GM13976 (cell line): ENCODE results near the gene SETX.

Experiments
- DNase-seq: peaks from one replicate; pipeline ENCODE4 v3.0.0; 2012; ENCODE audit warnings: low spot score
- in situ Hi-C: fragments of 300-500 bp; cut with MboI; formaldehyde crosslinking; loops from one replicate; pipeline ENCODE4 v1.12.0; 2022; ENCODE audit warnings: low sequenced_read_pairs, mixed read lengths, inconsistent platforms; ENCODE audit not compliant: unreplicated experiment
- TF ChIP-seq, protein P1 (sequence below): IDR thresholded peaks from 2 replicates; pipeline ENCODE4 v1.5.1; 2012; ENCODE audit warnings: borderline replicate concordance, mild to moderate bottlenecking; ENCODE audit not compliant: insufficient read depth; ENCODE audit errors: extremely low read depth, missing control alignments, control extremely low read depth

Gene SETX

DNA sequence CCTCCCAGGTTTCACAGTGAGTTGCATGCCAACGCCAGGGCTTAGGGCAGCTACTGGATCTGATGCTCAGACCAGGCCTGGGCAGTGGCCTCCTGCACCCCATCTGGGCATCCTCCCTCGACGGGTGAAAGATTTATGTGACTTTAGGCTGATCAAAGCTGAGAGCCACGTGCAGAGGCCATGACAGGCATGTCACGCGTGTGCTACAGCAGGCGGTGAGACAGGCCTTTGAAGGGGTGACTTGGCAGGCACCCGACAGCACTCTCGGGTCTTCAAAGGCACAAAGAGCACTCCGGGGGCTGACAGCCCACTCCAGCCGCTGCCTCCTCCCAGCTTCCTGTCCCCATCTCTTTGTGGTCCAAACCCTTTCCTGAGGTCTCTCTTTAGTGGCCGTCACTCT lies 126.7 kb downstream of the SETX start:
- DNase-seq = no peak
- in situ Hi-C loops = no loop called here
- TF ChIP-seq, protein P1, sequence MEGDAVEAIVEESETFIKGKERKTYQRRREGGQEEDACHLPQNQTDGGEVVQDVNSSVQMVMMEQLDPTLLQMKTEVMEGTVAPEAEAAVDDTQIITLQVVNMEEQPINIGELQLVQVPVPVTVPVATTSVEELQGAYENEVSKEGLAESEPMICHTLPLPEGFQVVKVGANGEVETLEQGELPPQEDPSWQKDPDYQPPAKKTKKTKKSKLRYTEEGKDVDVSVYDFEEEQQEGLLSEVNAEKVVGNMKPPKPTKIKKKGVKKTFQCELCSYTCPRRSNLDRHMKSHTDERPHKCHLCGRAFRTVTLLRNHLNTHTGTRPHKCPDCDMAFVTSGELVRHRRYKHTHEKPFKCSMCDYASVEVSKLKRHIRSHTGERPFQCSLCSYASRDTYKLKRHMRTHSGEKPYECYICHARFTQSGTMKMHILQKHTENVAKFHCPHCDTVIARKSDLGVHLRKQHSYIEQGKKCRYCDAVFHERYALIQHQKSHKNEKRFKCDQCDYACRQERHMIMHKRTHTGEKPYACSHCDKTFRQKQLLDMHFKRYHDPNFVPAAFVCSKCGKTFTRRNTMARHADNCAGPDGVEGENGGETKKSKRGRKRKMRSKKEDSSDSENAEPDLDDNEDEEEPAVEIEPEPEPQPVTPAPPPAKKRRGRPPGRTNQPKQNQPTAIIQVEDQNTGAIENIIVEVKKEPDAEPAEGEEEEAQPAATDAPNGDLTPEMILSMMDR = no peak

DNA sequence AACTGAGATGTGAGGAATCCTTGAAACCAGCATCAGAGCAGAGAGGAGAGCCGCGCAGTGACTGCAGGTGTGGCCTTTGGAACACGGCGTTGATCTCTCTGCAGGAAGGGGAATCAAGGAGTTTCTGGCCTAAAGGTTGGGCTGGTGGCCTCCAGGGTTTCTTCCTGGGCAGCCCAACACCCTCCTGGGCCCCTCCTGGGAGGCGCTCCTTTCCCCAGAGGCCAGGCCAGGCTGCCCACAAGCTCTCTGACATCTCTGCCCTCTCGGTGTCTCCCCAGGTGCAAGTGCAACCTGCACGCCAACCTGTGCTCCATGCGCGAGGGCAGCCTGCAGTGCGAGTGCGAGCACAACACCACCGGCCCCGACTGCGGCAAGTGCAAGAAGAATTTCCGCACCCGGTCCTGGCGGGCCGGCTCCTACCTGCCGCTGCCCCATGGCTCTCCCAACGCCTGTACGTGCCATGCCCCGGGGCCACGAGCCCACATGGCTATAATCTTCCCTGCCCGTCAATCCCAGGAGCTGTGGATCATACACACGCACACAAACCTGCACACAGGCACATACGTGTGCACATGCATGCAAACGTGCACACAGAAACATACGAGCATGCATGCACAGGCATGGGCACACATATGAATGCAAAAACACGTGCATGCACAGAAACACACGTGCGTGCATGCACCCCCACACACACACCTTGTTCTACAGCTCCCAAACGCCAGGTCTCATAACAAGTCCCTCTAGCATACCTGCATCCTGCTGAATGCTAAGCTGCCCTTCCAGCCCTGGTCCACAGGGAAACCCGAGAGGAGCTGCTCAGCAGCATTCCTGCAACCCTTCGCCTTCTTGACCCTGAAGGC lies 128.0 kb downstream of the SETX start:
- DNase-seq = no peak
- TF ChIP-seq, protein P1 = no peak
- in situ Hi-C loops = no loop called here

GRCh38 chr9:132224645-132225044 lies 130.1 kb downstream of the SETX start:
- in situ Hi-C loops = no loop called here
- TF ChIP-seq, protein P1 = no peak
- no peak for DNase-seq

GRCh38 chr9:132221941-132222340 lies 132.8 kb downstream of the SETX start:
- in situ Hi-C loops = no loop called here
- TF ChIP-seq, protein P1 = no peak
- DNase-seq = no peak

DNA sequence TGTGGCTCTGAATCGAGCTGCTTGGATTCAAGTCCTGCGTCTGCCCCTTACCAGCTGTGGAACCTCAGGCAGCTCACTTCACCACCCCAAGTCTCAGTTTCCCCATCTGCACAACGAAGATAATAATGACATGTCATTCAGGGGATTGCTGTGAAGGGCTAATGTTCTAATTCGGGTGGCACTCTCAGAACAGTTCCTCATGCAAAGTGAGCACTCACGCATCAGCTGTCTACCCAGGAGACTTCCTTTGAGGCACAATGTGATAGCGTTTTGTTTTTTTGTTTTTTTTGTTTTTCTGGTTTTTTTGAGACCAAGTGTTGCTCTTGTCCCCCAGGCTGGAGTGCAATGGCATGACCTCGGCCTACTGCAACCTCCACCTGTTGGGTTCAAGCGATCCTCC lies 136.6 kb downstream of the SETX start:
- DNase-seq = no peak
- TF ChIP-seq, protein P1 = no peak
- in situ Hi-C loops = no loop called here

DNA sequence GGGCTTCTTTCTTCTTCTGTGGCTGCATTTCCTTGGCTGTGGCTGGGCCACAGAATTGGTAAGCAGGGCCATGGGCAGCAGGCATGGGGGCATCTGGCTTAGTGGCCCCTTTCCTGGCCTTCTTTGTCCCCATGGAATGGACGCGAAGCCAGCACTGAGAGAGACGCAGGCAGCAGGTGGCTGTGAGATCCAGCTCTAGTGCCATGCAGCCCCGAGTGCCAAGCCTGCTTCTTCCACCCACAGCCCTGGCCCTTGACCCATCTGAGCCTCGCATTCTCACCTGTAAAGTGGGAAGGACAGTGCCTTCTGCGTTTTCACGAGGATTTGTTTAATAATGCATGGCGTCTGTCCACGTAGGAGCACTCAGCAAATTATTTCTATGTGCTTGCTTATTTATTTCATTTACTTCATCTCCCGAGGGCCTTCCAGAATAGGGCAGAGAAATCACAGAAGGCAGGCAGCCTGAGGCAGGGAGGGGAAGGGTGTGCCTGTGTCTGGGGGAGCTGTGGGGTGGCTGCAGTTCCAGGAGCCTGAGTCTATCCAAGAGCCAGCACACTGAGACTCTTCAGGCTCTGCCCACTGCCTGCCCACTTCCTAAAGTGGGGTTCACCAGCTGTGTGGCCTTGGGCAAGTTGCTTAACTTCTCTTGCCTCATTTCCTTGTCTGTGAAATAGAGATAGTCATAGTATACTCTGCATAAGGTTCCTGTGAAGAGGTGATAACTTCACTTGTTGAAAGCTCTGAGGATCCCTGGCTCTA lies 137.7 kb downstream of the SETX start:
- TF ChIP-seq, protein P1 = no peak
- in situ Hi-C loops = no loop called here
- no peak for DNase-seq
